Epithelial cell of prostate (primary cell): ENCODE data around the gene ZMYM2.

Experiments used
- DNase-seq: peaks from one replicate; pipeline ENCODE4 v3.0.0-alpha.2; 2011; ENCODE audit warnings: low read depth, low spot score
- H3K27ac ChIP-seq: fragments of 450-650 bp; 2 replicates; pipeline ENCODE4 v1.5.1; 2017; ENCODE audit warnings: mild to moderate bottlenecking

Gene ZMYM2

GRCh38 chr13:19981685-19982238 is 23.2 kb downstream of the ZMYM2 start:
- DNase-seq, result no peak
- H3K27ac ChIP-seq, result no peak overlapping the region

GRCh38 chr13:19982447-19983043 is 24.0 kb downstream of the ZMYM2 start:
- H3K27ac ChIP-seq, result no peak overlapping the region
- DNase-seq, result no peak

- DNase-seq, result no peak
These were observed 26.1 kb downstream of the ZMYM2 start for GRCh38 chr13:19984430-19985218.

GRCh38 chr13:19985219-19985556 is 26.7 kb downstream of the ZMYM2 start:
- H3K27ac ChIP-seq, result no peak overlapping the region
- DNase-seq, result no peak

More at GRCh38 chr13:19984430-19985218, 26.1 kb downstream of the ZMYM2 start:
- H3K27ac ChIP-seq, result no peak overlapping the region

GRCh38 chr13:19991531-19991930 is 33.0 kb downstream of the ZMYM2 start:
- no peak for DNase-seq
- peak overlapping the region; percentile 8 for H3K27ac ChIP-seq

- H3K27ac ChIP-seq, result no peak overlapping the region
- DNase-seq, result no peak
These were observed 34.5 kb downstream of the ZMYM2 start for GRCh38 chr13:19993024-19993423.

GRCh38 chr13:19998960-19999359 is 40.4 kb downstream of the ZMYM2 start:
- no peak overlapping the region for H3K27ac ChIP-seq
- DNase-seq, result no peak

GRCh38 chr13:20000062-20000552 is 41.6 kb downstream of the ZMYM2 start:
- no peak overlapping the region for H3K27ac ChIP-seq
- DNase-seq, result no peak

GRCh38 chr13:20001366-20002190 is 43.1 kb downstream of the ZMYM2 start:
- H3K27ac ChIP-seq, result no peak overlapping the region
- DNase-seq, result no peak

GRCh38 chr13:20002787-20003186 is 44.3 kb downstream of the ZMYM2 start:
- no peak for DNase-seq
- H3K27ac ChIP-seq, result no peak overlapping the region

GRCh38 chr13:20006206-20006605 is 47.7 kb downstream of the ZMYM2 start:
- H3K27ac ChIP-seq, result no peak overlapping the region
- no peak for DNase-seq

- no peak for DNase-seq
- no peak overlapping the region for H3K27ac ChIP-seq
These were observed 57.2 kb downstream of the ZMYM2 start for GRCh38 chr13:20015763-20016162.

GRCh38 chr13:20016649-20017364 is 58.3 kb downstream of the ZMYM2 start:
- DNase-seq, result no peak

GRCh38 chr13:20017365-20017711 is 58.8 kb downstream of the ZMYM2 start:
- DNase-seq, result no peak
- H3K27ac ChIP-seq, result no peak overlapping the region

More at GRCh38 chr13:20016649-20017364, 58.3 kb downstream of the ZMYM2 start:
- H3K27ac ChIP-seq, result no peak overlapping the region

GRCh38 chr13:20019043-20019442 is 60.5 kb downstream of the ZMYM2 start:
- DNase-seq, result no peak
- no peak overlapping the region for H3K27ac ChIP-seq

- no peak overlapping the region for H3K27ac ChIP-seq
- DNase-seq, result no peak
These were observed 66.2 kb downstream of the ZMYM2 start for GRCh38 chr13:20024702-20025101.

- no peak overlapping the region for H3K27ac ChIP-seq
- DNase-seq, result no peak
These were observed 70.4 kb downstream of the ZMYM2 start for GRCh38 chr13:20028953-20029352.

GRCh38 chr13:20033486-20033885 is 75.0 kb downstream of the ZMYM2 start:
- DNase-seq, result no peak
- peak overlapping the region; percentile 31 for H3K27ac ChIP-seq

- no peak overlapping the region for H3K27ac ChIP-seq
- DNase-seq, result no peak
These were observed 76.6 kb downstream of the ZMYM2 start for GRCh38 chr13:20035130-20035529.

- DNase-seq, result no peak
- H3K27ac ChIP-seq, result no peak overlapping the region
These were observed 79.4 kb downstream of the ZMYM2 start for GRCh38 chr13:20037908-20038307.
